GM19395 (cell line): ENCODE measurements around the gene CNRIP1.

Source experiments
- ATAC-seq: cut with Tn5 transposase; IDR thresholded peaks from one replicate; pipeline ENCODE4 v1.9.1; 2021; ENCODE audit warnings: mild to moderate bottlenecking, moderate library complexity; ENCODE audit not compliant: unreplicated experiment

The CNRIP1 gene

GRCh38 chr2:68293755-68294154 lies 26.0 kb downstream of the CNRIP1 start:
- ATAC-seq: no peak

- ATAC-seq: no peak
Measured at GRCh38 chr2:68293024-68293423, 26.7 kb downstream of the CNRIP1 start.

GRCh38 chr2:68292108-68292710 lies 27.5 kb downstream of the CNRIP1 start:
- ATAC-seq: peak; percentile 60

GRCh38 chr2:68291314-68291713 lies 28.4 kb downstream of the CNRIP1 start:
- no peak for ATAC-seq

GRCh38 chr2:68290901-68291300 lies 28.8 kb downstream of the CNRIP1 start:
- ATAC-seq: no peak

- no peak for ATAC-seq
Measured at GRCh38 chr2:68287580-68288441, 31.9 kb downstream of the CNRIP1 start.

GRCh38 chr2:68284896-68285295 lies 34.9 kb downstream of the CNRIP1 start:
- no peak for ATAC-seq

- ATAC-seq: no peak
Measured at GRCh38 chr2:68283419-68283812, 36.3 kb downstream of the CNRIP1 start.

- no peak for ATAC-seq
Measured at GRCh38 chr2:68282811-68283418, 36.8 kb downstream of the CNRIP1 start.

GRCh38 chr2:68280796-68281195 lies 39.0 kb downstream of the CNRIP1 start:
- no peak for ATAC-seq

- no peak for ATAC-seq
Measured at GRCh38 chr2:68280348-68280747, 39.4 kb downstream of the CNRIP1 start.

- ATAC-seq: no peak
Measured at GRCh38 chr2:68279691-68280090, 40.1 kb downstream of the CNRIP1 start.

- ATAC-seq: no peak
Measured at GRCh38 chr2:68278169-68278568, 41.6 kb downstream of the CNRIP1 start.

GRCh38 chr2:68274022-68274421 lies 45.7 kb downstream of the CNRIP1 start:
- no peak for ATAC-seq

GRCh38 chr2:68272246-68272994 lies 47.3 kb downstream of the CNRIP1 start:
- no peak for ATAC-seq

- no peak for ATAC-seq
Measured at GRCh38 chr2:68266655-68267054, 53.1 kb downstream of the CNRIP1 start.

- ATAC-seq: no peak
Measured at GRCh38 chr2:68263632-68264031, 56.1 kb downstream of the CNRIP1 start.

- no peak for ATAC-seq
Measured at GRCh38 chr2:68258851-68259250, 60.9 kb downstream of the CNRIP1 start.

GRCh38 chr2:68256093-68256450 lies 63.7 kb downstream of the CNRIP1 start:
- no peak for ATAC-seq

- no peak for ATAC-seq
Measured at GRCh38 chr2:68253219-68254068, 66.3 kb downstream of the CNRIP1 start.
